Neural progenitor cell (in vitro differentiated cells): ENCODE measurements around the gene E2F3. TPM values are rescaled to one million over a fixed set of nuclear protein-coding genes. Genes with fewer than 3 reads are reported as not detected.

Experiments used
- DNase-seq: peaks from one replicate; pipeline ENCODE4 v3.0.0-alpha.2; 2016; ENCODE audit warnings: low spot score
- H2AFZ ChIP-seq: fragments of 200-600 bp; sonication (generic); replicated peaks from 2 replicates; pipeline ENCODE4 v1.6.1; 2016; ENCODE audit warnings: antibody characterized with exemption
- H3F3A ChIP-seq: fragments of 200-600 bp; sonication (generic); 2 replicates; pipeline ENCODE4 v1.6.1; 2016; ENCODE audit warnings: antibody characterized with exemption, low read depth
- H3K27ac ChIP-seq: fragments of 200-600 bp; sonication (generic); 2 replicates; pipeline ENCODE4 v1.5.1; 2016; ENCODE audit warnings: mild to moderate bottlenecking
- H3K27me3 ChIP-seq: fragments of 200-600 bp; sonication (generic); 2 replicates; pipeline ENCODE4 v1.6.1; 2016; ENCODE audit warnings: mild to moderate bottlenecking, moderate library complexity
- H3K36me3 ChIP-seq: fragments of 200-600 bp; sonication (generic); 2 replicates; pipeline ENCODE4 v1.5.1; 2016
- H3K4me1 ChIP-seq: fragments of 200-600 bp; sonication (generic); 2 replicates; pipeline ENCODE4 v1.6.1; 2016; ENCODE audit warnings: mixed run types
- H3K4me2 ChIP-seq: fragments of 200-600 bp; sonication (generic); 2 replicates; pipeline ENCODE4 v1.6.1; 2016
- H3K4me3 ChIP-seq: fragments of 200-600 bp; sonication (generic); 2 replicates; pipeline ENCODE4 v1.5.1; 2016
- H3K79me2 ChIP-seq: fragments of 200-600 bp; sonication (generic); 2 replicates; pipeline ENCODE4 v1.6.1; 2016; ENCODE audit warnings: low read depth
- H3K9ac ChIP-seq: fragments of 200-600 bp; sonication (generic); 2 replicates; pipeline ENCODE4 v1.6.1; 2016
- H3K9me3 ChIP-seq: fragments of 200-600 bp; sonication (generic); 2 replicates; pipeline ENCODE4 v1.5.1; 2016; ENCODE audit warnings: low read depth
- H4K20me1 ChIP-seq: fragments of 200-600 bp; sonication (generic); 2 replicates; pipeline ENCODE4 v1.6.1; 2016; ENCODE audit warnings: low read depth
- H3K27ac Mint-ChIP-seq: 3 replicates; pipeline ENCODE4 v1.8.0; 2021; ENCODE audit warnings: mixed read lengths
- H3K27me3 Mint-ChIP-seq: 2 replicates; pipeline ENCODE4 v1.8.0; 2022; ENCODE audit warnings: low read depth, mild to moderate bottlenecking, inconsistent platforms, moderate library complexity, mixed read lengths; ENCODE audit not compliant: insufficient read depth
- H3K36me3 Mint-ChIP-seq: 3 replicates; pipeline ENCODE4 v1.8.0; 2021; ENCODE audit warnings: mixed read lengths
- H3K4me1 Mint-ChIP-seq: 3 replicates; pipeline ENCODE4 v1.8.0; 2021; ENCODE audit warnings: mixed read lengths
- H3K4me3 Mint-ChIP-seq: 3 replicates; pipeline ENCODE4 v1.8.0; 2021; ENCODE audit warnings: mild to moderate bottlenecking, moderate library complexity, mixed read lengths
- H3K9me3 Mint-ChIP-seq: 3 replicates; pipeline ENCODE4 v1.8.0; 2020; ENCODE audit warnings: mixed read lengths
- EZH2 ChIP-seq: fragments of 200-600 bp; sonication (generic); IDR thresholded peaks from 2 replicates; pipeline ENCODE4 v1.6.1; 2017; ENCODE audit warnings: antibody characterized with exemption, mild to moderate bottlenecking, moderate library complexity
- EZH2phosphoT487 ChIP-seq: fragments of 200-600 bp; sonication (generic); IDR thresholded peaks from 2 replicates; pipeline ENCODE4 v1.6.1; 2017; ENCODE audit warnings: antibody characterized with exemption
- total RNA-seq: library from RNA; depleted of rRNA; stranded (reverse); fragments of >200 nt; gene quantifications from 2 replicates; pipeline ENCODE4 v1.2.3, GENCODE V29; 2015; ENCODE audit warnings: low replicate concordance
- TF ChIP-seq, protein P1 (sequence below): fragments of 200-600 bp; sonication (generic); IDR thresholded peaks from 2 replicates; pipeline ENCODE4 v1.5.1; 2017; ENCODE audit warnings: antibody characterized with exemption, mild to moderate bottlenecking

The E2F3 gene
- total RNA-seq, 1 donor from 2014 or later, result 35.7 TPM

DNA sequence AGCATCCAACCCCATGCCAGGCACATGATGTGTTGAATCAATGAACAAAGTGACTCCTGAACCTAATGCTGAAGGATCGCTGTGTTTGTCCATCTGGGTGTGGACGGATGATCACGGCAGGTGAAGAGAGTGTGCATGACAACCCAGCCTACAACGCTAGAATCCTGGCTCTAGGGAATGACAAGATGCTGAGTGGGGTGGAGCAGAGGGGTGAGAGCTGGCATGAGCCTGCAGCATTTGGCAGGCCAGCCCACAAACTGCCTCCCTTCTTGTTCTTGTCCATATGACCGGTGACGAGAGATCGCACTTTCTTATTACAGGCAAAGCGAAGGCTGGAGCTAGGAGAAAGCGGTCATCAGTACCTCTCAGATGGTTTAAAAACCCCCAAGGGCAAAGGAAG lies 77.8 kb downstream of the E2F3 start:
- peaks cover 36% of the 10 kb centered on the region for H3F3A ChIP-seq
- no peak overlapping the region for H3K4me3 ChIP-seq
- no peaks in the 10 kb centered on the region for H3K36me3 ChIP-seq
- Mint-ChIP-seq H3K9me3 (no peaks in the 10 kb centered on the region), H3K4me1 (peaks cover 22% of the 10 kb centered on the region), H3K4me3 (no peak overlapping the region), H3K27ac (no peak overlapping the region), H3K27me3 (peaks cover 3% of the 10 kb centered on the region), H3K36me3 (peaks cover 45% of the 10 kb centered on the region)
- no peak overlapping the region for H3K27ac ChIP-seq
- no peak overlapping the region for H3K4me2 ChIP-seq
- H4K20me1 ChIP-seq, result peaks cover 19% of the 10 kb centered on the region
- H3K4me1 ChIP-seq, result peaks cover 32% of the 10 kb centered on the region
- H3K9ac ChIP-seq, result no peak overlapping the region
- no peak for TF ChIP-seq EZH2phosphoT487
- TF ChIP-seq, protein P1, sequence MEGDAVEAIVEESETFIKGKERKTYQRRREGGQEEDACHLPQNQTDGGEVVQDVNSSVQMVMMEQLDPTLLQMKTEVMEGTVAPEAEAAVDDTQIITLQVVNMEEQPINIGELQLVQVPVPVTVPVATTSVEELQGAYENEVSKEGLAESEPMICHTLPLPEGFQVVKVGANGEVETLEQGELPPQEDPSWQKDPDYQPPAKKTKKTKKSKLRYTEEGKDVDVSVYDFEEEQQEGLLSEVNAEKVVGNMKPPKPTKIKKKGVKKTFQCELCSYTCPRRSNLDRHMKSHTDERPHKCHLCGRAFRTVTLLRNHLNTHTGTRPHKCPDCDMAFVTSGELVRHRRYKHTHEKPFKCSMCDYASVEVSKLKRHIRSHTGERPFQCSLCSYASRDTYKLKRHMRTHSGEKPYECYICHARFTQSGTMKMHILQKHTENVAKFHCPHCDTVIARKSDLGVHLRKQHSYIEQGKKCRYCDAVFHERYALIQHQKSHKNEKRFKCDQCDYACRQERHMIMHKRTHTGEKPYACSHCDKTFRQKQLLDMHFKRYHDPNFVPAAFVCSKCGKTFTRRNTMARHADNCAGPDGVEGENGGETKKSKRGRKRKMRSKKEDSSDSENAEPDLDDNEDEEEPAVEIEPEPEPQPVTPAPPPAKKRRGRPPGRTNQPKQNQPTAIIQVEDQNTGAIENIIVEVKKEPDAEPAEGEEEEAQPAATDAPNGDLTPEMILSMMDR, result no peak
- TF ChIP-seq EZH2, result no peak
- H3K9me3 ChIP-seq, result no peaks in the 10 kb centered on the region
- H3K79me2 ChIP-seq, result peaks cover 77% of the 10 kb centered on the region
- H2AFZ ChIP-seq, result no peak overlapping the region
- no peaks in the 10 kb centered on the region for H3K27me3 ChIP-seq
- DNase-seq, result no peak

DNA sequence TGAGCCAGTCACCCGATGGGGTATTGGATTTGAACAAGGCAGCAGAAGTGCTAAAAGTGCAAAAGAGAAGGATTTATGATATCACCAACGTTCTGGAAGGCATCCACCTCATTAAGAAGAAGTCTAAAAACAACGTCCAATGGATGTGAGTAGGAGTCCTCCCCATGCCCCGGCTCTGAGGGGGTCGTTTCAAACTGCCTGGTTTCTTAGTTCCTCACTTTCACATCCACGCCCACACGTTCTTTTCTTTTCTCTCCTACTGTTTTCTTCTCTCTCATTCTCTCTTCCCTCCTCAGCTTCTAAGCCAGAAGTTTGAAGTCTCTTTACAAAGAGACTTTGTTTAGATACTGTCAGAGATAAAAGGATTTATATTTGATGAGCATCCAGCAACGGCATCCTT lies 79.6 kb downstream of the E2F3 start:
- Histone ChIP-seq H3K4me3 (no peak overlapping the region), H4K20me1 (peaks cover 19% of the 10 kb centered on the region), H3K27ac (no peak overlapping the region), H3K27me3 (no peaks in the 10 kb centered on the region), H3K4me2 (no peak overlapping the region), H3K9ac (no peak overlapping the region), H2AFZ (no peak overlapping the region), H3K4me1 (peaks cover 33% of the 10 kb centered on the region), H3K9me3 (no peaks in the 10 kb centered on the region), H3K79me2 (peaks cover 66% of the 10 kb centered on the region), H3F3A (peaks cover 37% of the 10 kb centered on the region), H3K36me3 (peaks cover 7% of the 10 kb centered on the region)
- Mint-ChIP-seq H3K4me3 (no peak overlapping the region), H3K9me3 (no peaks in the 10 kb centered on the region), H3K27me3 (no peaks in the 10 kb centered on the region), H3K4me1 (peaks cover 23% of the 10 kb centered on the region), H3K27ac (peak overlapping the region; percentile 7), H3K36me3 (peaks cover 52% of the 10 kb centered on the region)
- DNase-seq, result no peak
- no peak for TF ChIP-seq EZH2phosphoT487
- TF ChIP-seq, protein P1, result no peak
- no peak for TF ChIP-seq EZH2

DNA sequence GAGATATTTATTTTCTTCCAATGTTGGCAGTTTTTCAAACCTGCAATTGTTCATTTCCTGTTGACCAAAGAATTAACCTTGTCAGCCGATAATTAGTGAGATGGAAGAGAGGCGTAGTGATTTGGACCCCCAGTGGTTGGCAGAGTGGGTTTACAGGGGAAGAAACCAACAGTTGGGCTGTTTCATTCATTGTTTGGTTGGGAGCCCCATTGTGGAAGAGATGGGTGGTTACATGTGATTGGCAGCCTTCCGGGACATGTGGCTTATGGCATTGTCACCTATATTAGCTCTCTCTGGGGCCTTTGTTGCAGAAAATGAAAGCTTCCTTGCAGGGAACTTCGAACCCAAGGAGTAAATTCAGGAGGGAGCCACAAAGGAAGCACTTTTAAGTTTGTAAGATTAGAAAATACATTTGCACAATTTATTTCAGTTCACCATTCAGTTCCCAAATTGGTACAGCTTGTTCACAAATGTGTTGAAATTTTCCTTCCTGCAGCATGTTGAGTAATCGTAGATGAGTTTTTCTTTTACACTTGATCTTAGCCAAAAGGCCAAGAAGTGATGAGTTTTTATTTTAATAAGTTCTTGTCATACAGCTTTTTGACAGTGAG lies 82.3 kb downstream of the E2F3 start:
- Histone ChIP-seq H3K36me3 (peaks cover 27% of the 10 kb centered on the region), H3K27ac (peak overlapping the region; percentile 87), H3K27me3 (no peaks in the 10 kb centered on the region), H2AFZ (no peak overlapping the region), H3K4me1 (peaks cover 33% of the 10 kb centered on the region), H3K79me2 (peaks cover 44% of the 10 kb centered on the region), H3F3A (peaks cover 37% of the 10 kb centered on the region), H3K9ac (no peak overlapping the region), H3K9me3 (no peaks in the 10 kb centered on the region), H3K4me3 (peak overlapping the region; percentile 16), H4K20me1 (peaks cover 19% of the 10 kb centered on the region), H3K4me2 (peak overlapping the region; percentile 72)
- Mint-ChIP-seq H3K9me3 (no peaks in the 10 kb centered on the region), H3K27ac (no peak overlapping the region), H3K4me1 (peaks cover 23% of the 10 kb centered on the region), H3K4me3 (no peak overlapping the region), H3K36me3 (peaks cover 71% of the 10 kb centered on the region), H3K27me3 (no peaks in the 10 kb centered on the region)
- no peak for TF ChIP-seq EZH2phosphoT487
- TF ChIP-seq, protein P1, result peak; percentile 27
- DNase-seq, result peak; percentile 78
